H9 (cell line): ENCODE data around the gene DDX47. TPM values are rescaled to one million over a fixed set of nuclear protein-coding genes. Genes with fewer than 3 reads are reported as not detected.

Experiments
- DNase-seq: peaks from one replicate; pipeline ENCODE4 v3.0.0-alpha.2; 2017
- H2AFZ ChIP-seq: one replicate; pipeline ENCODE4 v1.6.1; 2013; ENCODE audit warnings: mild to moderate bottlenecking, low read length, control low read depth, moderate library complexity
- H2AK5ac ChIP-seq: 2 replicates; pipeline ENCODE4 v1.6.1; 2013; ENCODE audit warnings: low read length, control low read depth, mixed read lengths; ENCODE audit not compliant: insufficient read length
- H2BK120ac ChIP-seq: one replicate; pipeline ENCODE4 v1.6.1; 2013; ENCODE audit warnings: low read depth, mild to moderate bottlenecking, low read length, control low read depth, inconsistent platforms; ENCODE audit not compliant: poor library complexity, severe bottlenecking
- H2BK12ac ChIP-seq: 2 replicates; pipeline ENCODE4 v1.6.1; 2013; ENCODE audit warnings: low read length, control low read depth, mixed read lengths, low read depth; ENCODE audit not compliant: insufficient read length
- H2BK15ac ChIP-seq: 2 replicates; pipeline ENCODE4 v1.6.1; 2013; ENCODE audit warnings: low read depth, low read length, control low read depth
- H2BK20ac ChIP-seq: one replicate; pipeline ENCODE4 v1.6.1; 2013; ENCODE audit warnings: low read depth, mild to moderate bottlenecking, low read length, control low read depth, inconsistent platforms; ENCODE audit not compliant: poor library complexity, severe bottlenecking
- H2BK5ac ChIP-seq: 2 replicates; pipeline ENCODE4 v1.6.1; 2013; ENCODE audit warnings: low read length, control low read depth, mixed read lengths; ENCODE audit not compliant: insufficient read length
- H3K14ac ChIP-seq: 2 replicates; pipeline ENCODE4 v1.6.1; 2013; ENCODE audit warnings: low read length, control low read depth; ENCODE audit not compliant: insufficient read depth
- H3K18ac ChIP-seq: 2 replicates; pipeline ENCODE4 v1.6.1; 2013; ENCODE audit warnings: low read depth, mild to moderate bottlenecking, mixed read lengths, low read length, control low read depth; ENCODE audit not compliant: insufficient read length
- H3K23ac ChIP-seq: 2 replicates; pipeline ENCODE4 v1.6.1; 2013; ENCODE audit warnings: low read length, control low read depth, mixed read lengths, low read depth; ENCODE audit not compliant: insufficient read length
- H3K23me2 ChIP-seq: 2 replicates; pipeline ENCODE4 v1.6.1; 2013; ENCODE audit warnings: low read depth, mild to moderate bottlenecking, mixed read lengths, low read length, control low read depth; ENCODE audit not compliant: insufficient read length, poor library complexity, severe bottlenecking
- H3K27ac ChIP-seq: 2 replicates; pipeline ENCODE4 v1.5.1; 2013; ENCODE audit warnings: low read length, control low read depth, mixed read lengths, low read depth; ENCODE audit not compliant: insufficient read length
- H3K27me3 ChIP-seq: 2 replicates; pipeline ENCODE4 v1.6.1; 2013; ENCODE audit warnings: low read length, control low read depth, inconsistent platforms; ENCODE audit not compliant: insufficient read depth
- H3K4ac ChIP-seq: 2 replicates; pipeline ENCODE4 v1.6.1; 2013; ENCODE audit warnings: low read depth, mild to moderate bottlenecking, control low read depth, inconsistent platforms, low read length, moderate library complexity
- H3K4me1 ChIP-seq: 2 replicates; pipeline ENCODE4 v1.6.1; 2013; ENCODE audit warnings: low read length, control low read depth, inconsistent platforms; ENCODE audit not compliant: insufficient read depth
- H3K4me2 ChIP-seq: 2 replicates; pipeline ENCODE4 v1.6.1; 2013; ENCODE audit warnings: low read length, control low read depth, mixed read lengths; ENCODE audit not compliant: insufficient read length, insufficient read depth
- H3K56ac ChIP-seq: 2 replicates; pipeline ENCODE4 v1.6.1; 2013; ENCODE audit warnings: low read depth, mild to moderate bottlenecking, mixed read lengths, low read length, control low read depth; ENCODE audit not compliant: insufficient read length
- H3K79me1 ChIP-seq: 2 replicates; pipeline ENCODE4 v1.6.1; 2013; ENCODE audit warnings: low read depth, mild to moderate bottlenecking, moderate library complexity, low read length, control low read depth, inconsistent platforms; ENCODE audit not compliant: insufficient read depth, poor library complexity, severe bottlenecking
- H3K79me2 ChIP-seq: 2 replicates; pipeline ENCODE4 v1.6.1; 2013; ENCODE audit warnings: low read length, control low read depth, inconsistent platforms; ENCODE audit not compliant: insufficient read depth
- H3K9ac ChIP-seq: 2 replicates; pipeline ENCODE4 v1.6.1; 2013; ENCODE audit warnings: low read length, control low read depth, mixed read lengths; ENCODE audit not compliant: insufficient read length; ENCODE audit errors: extremely low read depth
- H3K9me3 ChIP-seq: one replicate; pipeline ENCODE4 v1.6.1; 2013; ENCODE audit warnings: low read depth, low read length, inconsistent platforms; ENCODE audit not compliant: control insufficient read depth
- H3T11ph ChIP-seq: one replicate; pipeline ENCODE4 v1.6.1; 2013; ENCODE audit warnings: mild to moderate bottlenecking, low read length, control low read depth, inconsistent platforms
- H4K20me1 ChIP-seq: one replicate; pipeline ENCODE4 v1.6.1; 2013; ENCODE audit not compliant: control insufficient read depth, insufficient read length, insufficient read depth
- H4K5ac ChIP-seq: 2 replicates; pipeline ENCODE4 v1.6.1; 2013; ENCODE audit warnings: low read depth, mild to moderate bottlenecking, mixed read lengths, low read length, control low read depth; ENCODE audit not compliant: insufficient read length
- H4K8ac ChIP-seq: replicated peaks from 2 replicates; pipeline ENCODE4 v1.6.1; 2013; ENCODE audit warnings: low read length, control low read depth, mixed read lengths, low read depth; ENCODE audit not compliant: insufficient read length
- H4K91ac ChIP-seq: 2 replicates; pipeline ENCODE4 v1.6.1; 2013; ENCODE audit warnings: low read depth, mild to moderate bottlenecking, moderate library complexity, mixed read lengths, low read length, control low read depth; ENCODE audit not compliant: insufficient read length
- H3K27ac Mint-ChIP-seq, 3 experiments: 2 replicates in 2 of 3; 3 replicates in 1 of 3; pipeline ENCODE4 v1.8.0; 2020 to 2021; ENCODE audit warnings: mixed read lengths in 3 of 3, mild to moderate bottlenecking in 1 of 3, moderate library complexity in 1 of 3
- H3K27me3 Mint-ChIP-seq: 2 replicates; pipeline ENCODE4 v1.8.0; 2021; ENCODE audit warnings: low read depth, mild to moderate bottlenecking, moderate library complexity, mixed read lengths
- H3K36me3 Mint-ChIP-seq, 3 experiments: 2 replicates in 2 of 3; 3 replicates in 1 of 3; pipeline ENCODE4 v1.8.0; 2020 to 2021; ENCODE audit warnings: low read depth in 3 of 3, mixed read lengths in 3 of 3; ENCODE audit not compliant: insufficient read depth in 1 of 3
- H3K4me1 Mint-ChIP-seq, 2 experiments: 2 replicates each; pipeline ENCODE4 v1.8.0; 2020; ENCODE audit warnings: mixed read lengths in 2 of 2
- H3K4me3 Mint-ChIP-seq, 2 experiments: 2 replicates in 1 of 2; 3 replicates in 1 of 2; pipeline ENCODE4 v1.8.0; 2020 to 2021; ENCODE audit warnings: mild to moderate bottlenecking in 2 of 2, mixed read lengths in 2 of 2, moderate library complexity in 1 of 2
- H3K9me3 Mint-ChIP-seq, 2 experiments: 2 replicates in 1 of 2; 3 replicates in 1 of 2; pipeline ENCODE4 v1.8.0; 2020; ENCODE audit warnings: mild to moderate bottlenecking in 2 of 2, mixed read lengths in 2 of 2, moderate library complexity in 1 of 2
- WGBS: extraction: QIAGEN DNeasy Blood & Tissue Kit; methylation state at CpG from one replicate; pipeline ENCODE4 v1.1.7; 2013; ENCODE audit warnings: missing lambda C conversion rate, low lambda C conversion rate, mixed read lengths; ENCODE audit not compliant: insufficient read length; ENCODE audit errors: extremely low coverage; 5-methylcytosine and 5-hydroxymethylcytosine counted together
- total RNA-seq: library from RNA; stranded (reverse); gene quantifications from 2 replicates; pipeline ENCODE4 v1.2.1, GENCODE V29; 2021
- TF ChIP-seq, protein P1 (sequence below): fragments of 200-600 bp; sonication (generic); conservative IDR thresholded peaks from 3 replicates; pipeline ENCODE4 v1.8.0; 2021; ENCODE audit warnings: antibody characterized with exemption, mild to moderate bottlenecking

The DDX47 gene
- total RNA-seq, 1 experiment from 2014 or later, result 78.2 TPM

DNA sequence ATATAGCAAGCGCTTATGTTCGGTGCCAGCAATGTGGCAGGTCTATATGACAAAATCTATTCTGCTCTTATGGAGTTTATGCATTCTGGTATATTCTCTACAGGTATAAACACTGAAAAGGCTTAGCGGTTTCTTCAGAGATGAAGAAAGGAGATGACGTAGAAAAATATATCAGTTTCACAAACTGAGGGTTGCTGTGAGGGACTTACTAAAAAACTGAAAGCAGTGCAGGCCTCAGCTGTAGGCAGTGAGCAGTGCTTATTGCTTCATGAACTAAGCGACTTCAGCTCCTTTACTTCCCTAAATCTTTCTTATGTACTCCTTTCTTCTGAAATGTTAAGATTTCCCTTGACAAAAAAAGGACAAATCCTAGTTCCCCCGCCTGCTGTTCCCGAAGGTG lies 4.5 kb downstream of the DDX47 start:
- Histone ChIP-seq H3K27me3 (no peaks in the 10 kb centered on the region), H3K9ac (no peak overlapping the region), H3K79me2 (peaks cover 11% of the 10 kb centered on the region; the same call in 1 of the 2 replicates), H3K56ac (no peak overlapping the region), H2BK15ac (no peak overlapping the region), H3K9me3 (no peaks in the 10 kb centered on the region), H2BK120ac (no peak overlapping the region), H3K4me2 (no peak overlapping the region), H4K91ac (no peak overlapping the region), H2BK12ac (no peak overlapping the region), H3T11ph (no peak overlapping the region), H3K4me1 (no peaks in the 10 kb centered on the region), H3K18ac (no peak overlapping the region), H2BK5ac (no peak overlapping the region), H4K8ac (no peak overlapping the region), H2BK20ac (no peak overlapping the region), H3K79me1 (peaks cover 9% of the 10 kb centered on the region), H2AK5ac (no peak overlapping the region), H4K5ac (no peak overlapping the region), H2AFZ (no peak overlapping the region), H3K27ac (no peak overlapping the region), H3K14ac (no peak overlapping the region), H4K20me1 (no peaks in the 10 kb centered on the region), H3K23me2 (peaks cover 3% of the 10 kb centered on the region), H3K23ac (no peak overlapping the region), H3K4ac (no peak overlapping the region)
- no peak overlapping the region for H3K27ac Mint-ChIP-seq
- peaks cover 11 to 59% of the 10 kb centered on the region in 2 experiments for H3K4me1 Mint-ChIP-seq
- no CpG with 5 or more reads among the region's 7 CpGs for WGBS
- peaks cover 0 to 5% of the 10 kb centered on the region in 2 experiments; a peak in 1 of 5 replicates for H3K9me3 Mint-ChIP-seq
- no peak overlapping the region for H3K4me3 Mint-ChIP-seq
- no peaks in the 10 kb centered on the region for H3K27me3 Mint-ChIP-seq
- TF ChIP-seq, protein P1, sequence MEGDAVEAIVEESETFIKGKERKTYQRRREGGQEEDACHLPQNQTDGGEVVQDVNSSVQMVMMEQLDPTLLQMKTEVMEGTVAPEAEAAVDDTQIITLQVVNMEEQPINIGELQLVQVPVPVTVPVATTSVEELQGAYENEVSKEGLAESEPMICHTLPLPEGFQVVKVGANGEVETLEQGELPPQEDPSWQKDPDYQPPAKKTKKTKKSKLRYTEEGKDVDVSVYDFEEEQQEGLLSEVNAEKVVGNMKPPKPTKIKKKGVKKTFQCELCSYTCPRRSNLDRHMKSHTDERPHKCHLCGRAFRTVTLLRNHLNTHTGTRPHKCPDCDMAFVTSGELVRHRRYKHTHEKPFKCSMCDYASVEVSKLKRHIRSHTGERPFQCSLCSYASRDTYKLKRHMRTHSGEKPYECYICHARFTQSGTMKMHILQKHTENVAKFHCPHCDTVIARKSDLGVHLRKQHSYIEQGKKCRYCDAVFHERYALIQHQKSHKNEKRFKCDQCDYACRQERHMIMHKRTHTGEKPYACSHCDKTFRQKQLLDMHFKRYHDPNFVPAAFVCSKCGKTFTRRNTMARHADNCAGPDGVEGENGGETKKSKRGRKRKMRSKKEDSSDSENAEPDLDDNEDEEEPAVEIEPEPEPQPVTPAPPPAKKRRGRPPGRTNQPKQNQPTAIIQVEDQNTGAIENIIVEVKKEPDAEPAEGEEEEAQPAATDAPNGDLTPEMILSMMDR, result no peak
- peaks cover 20 to 45% (median 40%) of the 10 kb centered on the region in 3 experiments; a peak in 6 of 7 replicates for H3K36me3 Mint-ChIP-seq
- no peak for DNase-seq
